HEK293 (cell line): ENCODE measurements around the gene CUL3.

Experiments
- CTCF ChIP-seq: fragments of 450-650 bp; formaldehyde crosslinking; IDR thresholded peaks from 2 replicates; pipeline ENCODE4 v1.5.1; 2016; ENCODE audit warnings: missing biosample characterization, missing genetic modification characterization
- FEZF1 ChIP-seq: fragments of 450-650 bp; formaldehyde crosslinking; IDR thresholded peaks from 2 replicates; pipeline ENCODE4 v1.5.1; 2016; ENCODE audit warnings: missing biosample characterization, missing genetic modification characterization
- PRDM4 ChIP-seq: fragments of 450-650 bp; formaldehyde crosslinking; IDR thresholded peaks from 2 replicates; pipeline ENCODE4 v1.5.1; 2017; ENCODE audit warnings: missing biosample characterization, missing genetic modification characterization
- ZBTB48 ChIP-seq: fragments of 450-650 bp; formaldehyde crosslinking; IDR thresholded peaks from 2 replicates; pipeline ENCODE4 v1.5.1; 2016; ENCODE audit warnings: missing biosample characterization, missing genetic modification characterization
- ZNF423 ChIP-seq: fragments of 450-650 bp; formaldehyde crosslinking; IDR thresholded peaks from 2 replicates; pipeline ENCODE4 v1.5.1; 2016; ENCODE audit warnings: missing biosample characterization, missing genetic modification characterization
- ZNF768 ChIP-seq: fragments of 450-650 bp; formaldehyde crosslinking; IDR thresholded peaks from 2 replicates; pipeline ENCODE4 v1.5.1; 2018; ENCODE audit warnings: missing biosample characterization, mild to moderate bottlenecking, missing genetic modification characterization
- ZSCAN30 ChIP-seq: fragments of 450-650 bp; IDR thresholded peaks from 2 replicates; pipeline ENCODE4 v1.5.1; 2018; ENCODE audit warnings: missing biosample characterization, mild to moderate bottlenecking, missing genetic modification characterization, moderate library complexity

- TF ChIP-seq CTCF (no peak), FEZF1 (no peak), PRDM4 (tag by site-specific recombination) (no peak), ZSCAN30 (tag by site-specific recombination) (no peak), ZNF423 (tag by site-specific recombination) (no peak), ZBTB48 (tag by site-specific recombination) (no peak), ZNF768 (no peak)
These were observed 22.9 kb upstream of the CUL3 start for GRCh38 chr2:224608104-224608503.
